ENCODE data around the gene NEK10.
"Not testable (repeated sequence)": the region's sequence is repeated elsewhere in the genome, so short reads cannot be mapped to it uniquely, and the experiment has no call there.

NEK10 gene

GRCh38 chr3:27354161-27354560 lies 15.0 kb downstream of the NEK10 start:
- DNase-seq (ENCODE audit: low spot score) = no peak

GRCh38 chr3:27353221-27353620 lies 16.0 kb downstream of the NEK10 start:
- no peak for DNase-seq (ENCODE audit: low spot score)

DNA sequence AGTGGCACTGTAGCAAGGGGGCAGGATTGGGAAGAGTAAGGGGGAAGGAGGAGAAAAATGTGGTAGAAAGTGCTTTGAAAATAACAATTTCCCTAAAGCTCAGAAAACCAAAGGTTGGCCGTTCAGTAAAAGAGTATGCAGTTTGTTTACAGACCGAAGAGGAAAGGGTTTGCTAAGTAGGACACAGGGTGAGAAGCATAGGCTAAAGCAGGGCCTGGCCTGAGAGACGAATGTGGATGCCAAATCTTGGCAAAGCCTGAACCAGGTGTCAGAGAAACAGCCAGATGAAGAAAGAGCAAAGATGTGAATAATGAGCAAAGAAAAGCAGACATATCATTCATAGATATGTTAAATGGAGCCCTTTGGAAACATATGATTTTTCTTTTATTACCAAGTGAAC lies 17.1 kb downstream of the NEK10 start:
- no peak for DNase-seq (ENCODE audit: low spot score)

DNA sequence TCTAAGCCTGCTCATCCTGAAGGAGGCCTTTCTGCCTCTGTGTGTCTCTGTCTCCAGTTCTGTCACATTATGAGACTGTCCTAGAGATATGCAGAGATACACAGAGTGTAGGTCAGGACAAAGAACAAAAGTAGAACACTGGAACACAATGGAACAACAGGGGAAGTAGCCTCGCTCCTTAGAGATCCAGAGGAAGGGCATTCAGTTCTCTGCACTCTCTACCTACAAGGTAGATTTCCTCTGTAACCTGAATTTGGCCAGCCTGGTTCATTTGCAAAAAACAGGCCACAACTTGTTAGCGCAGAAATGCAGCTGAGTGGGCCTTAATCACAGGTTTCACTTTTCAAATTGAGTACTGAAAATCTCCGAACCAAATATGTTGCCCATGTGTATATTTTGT lies 19.4 kb downstream of the NEK10 start:
- DNase-seq (ENCODE audit: low spot score) = no peak

DNA sequence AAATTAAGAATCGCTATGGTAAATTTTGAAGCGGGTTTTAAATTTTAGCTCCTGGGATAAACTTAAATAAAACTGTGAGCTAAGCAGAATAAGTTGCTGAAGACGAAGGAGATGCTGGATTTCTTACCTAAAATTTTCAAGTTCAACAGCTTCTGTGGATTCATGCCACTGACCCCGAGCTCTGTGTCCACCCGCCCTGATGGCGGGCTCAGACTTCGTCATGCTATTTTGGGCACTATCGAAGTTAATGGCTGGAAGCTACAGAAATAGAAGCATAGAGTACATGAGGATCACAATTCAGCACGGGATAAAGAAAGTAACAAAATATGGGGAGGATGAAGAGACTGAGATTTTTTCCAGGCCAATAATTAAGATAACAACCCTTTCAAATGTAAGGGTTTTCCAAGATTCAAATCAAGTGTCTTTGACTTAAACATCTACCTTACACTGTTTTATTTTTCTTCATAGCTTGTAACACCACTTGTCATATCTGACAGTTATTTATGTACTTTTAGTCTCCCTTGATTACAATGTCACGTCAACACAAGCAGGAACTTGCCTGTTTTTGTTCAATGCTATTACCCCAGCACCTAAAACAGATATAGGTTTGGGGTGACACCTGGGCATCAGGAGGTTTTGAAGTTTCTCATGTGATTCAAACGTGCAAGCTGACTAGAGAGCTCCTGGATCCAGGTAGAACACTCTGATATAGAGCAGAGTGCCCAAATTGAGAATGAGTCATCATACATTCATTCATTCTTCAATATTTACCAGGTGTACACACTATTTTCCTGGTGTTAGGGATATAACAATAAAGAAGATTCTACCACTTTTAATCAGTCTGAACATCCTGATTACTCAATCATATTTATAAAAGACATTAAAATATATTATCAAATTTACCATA lies 23.0 kb downstream of the NEK10 start:
- no peak for DNase-seq (ENCODE audit: low spot score)

DNA sequence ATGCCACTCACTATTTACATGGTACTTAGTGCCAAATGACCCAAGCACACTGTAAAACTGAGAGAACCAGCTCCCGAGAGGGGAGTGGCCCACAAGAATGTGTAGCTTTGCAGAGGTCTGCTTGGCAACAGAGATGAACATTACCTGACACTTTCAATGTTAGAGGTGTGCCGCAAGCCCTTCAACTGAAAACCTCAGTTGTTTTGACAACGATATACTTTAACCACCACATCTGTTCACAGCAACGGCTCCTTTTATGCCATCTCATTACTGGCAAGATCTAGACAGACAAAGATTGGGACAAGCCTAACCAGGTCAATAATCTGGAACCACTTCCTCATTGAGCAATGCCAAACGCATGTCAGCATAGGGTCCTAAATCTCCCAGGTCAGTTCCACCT lies 23.7 kb downstream of the NEK10 start:
- no peak for DNase-seq (ENCODE audit: low spot score)

- DNase-seq (ENCODE audit: low spot score) = no peak
Measured at GRCh38 chr3:27345045-27345444, 24.1 kb downstream of the NEK10 start.

- no peak for DNase-seq (ENCODE audit: low spot score)
Measured at GRCh38 chr3:27344192-27344591, 25.0 kb downstream of the NEK10 start.

GRCh38 chr3:27342267-27342666 lies 26.9 kb downstream of the NEK10 start:
- DNase-seq (ENCODE audit: low spot score) = no peak

- DNase-seq (ENCODE audit: low spot score) = no peak
Measured at GRCh38 chr3:27340534-27340933, 28.6 kb downstream of the NEK10 start.

- DNase-seq (ENCODE audit: low spot score) = no peak
Measured at GRCh38 chr3:27335571-27335970, 33.6 kb downstream of the NEK10 start.

- no peak for DNase-seq (ENCODE audit: low spot score)
Measured at GRCh38 chr3:27333843-27334242, 35.3 kb downstream of the NEK10 start.

GRCh38 chr3:27328982-27329762 lies 40.0 kb downstream of the NEK10 start:
- not testable (repeated sequence) for DNase-seq (ENCODE audit: low spot score)

GRCh38 chr3:27326629-27327545 lies 42.3 kb downstream of the NEK10 start:
- DNase-seq (ENCODE audit: low spot score) = no peak

DNA sequence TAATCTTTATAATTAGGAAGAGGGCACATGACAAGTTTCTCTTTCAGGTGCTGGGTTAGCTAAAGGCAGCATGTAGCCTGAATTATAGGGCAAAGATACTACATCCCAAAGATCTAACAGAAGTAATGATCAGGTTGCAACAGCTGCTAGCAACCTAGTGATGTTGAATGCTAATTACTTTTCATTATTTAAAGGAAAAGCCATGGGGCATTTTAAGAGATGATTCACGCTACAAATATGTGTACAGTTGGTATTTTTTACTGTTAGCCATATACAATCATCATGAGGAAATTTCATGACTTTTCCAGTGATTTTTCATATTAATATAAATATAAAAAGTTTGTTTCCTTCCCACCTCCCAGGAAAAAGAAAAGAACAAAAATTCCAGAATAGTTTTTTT lies 43.0 kb downstream of the NEK10 start:
- DNase-seq (ENCODE audit: low spot score) = no peak

GRCh38 chr3:27325419-27325818 lies 43.8 kb downstream of the NEK10 start:
- DNase-seq (ENCODE audit: low spot score) = no peak

GRCh38 chr3:27324686-27325085 lies 44.5 kb downstream of the NEK10 start:
- DNase-seq (ENCODE audit: low spot score) = no peak

DNA sequence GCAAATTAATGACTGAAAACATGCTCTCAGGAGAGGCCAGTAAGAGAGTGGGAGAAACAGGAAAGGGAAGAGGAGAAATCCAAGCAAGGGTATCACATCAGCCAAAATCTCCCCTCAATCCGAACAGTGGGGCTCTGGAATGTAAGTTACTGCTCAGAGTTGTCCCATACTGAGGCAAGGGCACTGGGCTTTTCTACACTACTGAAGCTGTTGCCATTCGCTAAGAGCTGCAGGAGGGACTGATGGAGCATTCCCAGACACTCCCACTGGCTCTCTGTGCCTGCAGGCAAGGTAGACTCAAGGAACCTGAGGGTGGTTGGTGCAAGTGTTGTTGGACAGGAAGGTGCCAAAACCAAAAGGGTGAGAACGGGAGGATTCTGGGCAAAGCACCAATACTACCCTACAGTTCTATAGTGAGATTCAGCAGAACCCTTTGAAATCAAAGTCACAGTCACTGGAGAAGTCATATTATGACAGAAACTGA lies 46.1 kb downstream of the NEK10 start:
- no peak for DNase-seq (ENCODE audit: low spot score)

- DNase-seq (ENCODE audit: low spot score) = no peak
Measured at GRCh38 chr3:27322634-27323033, 46.5 kb downstream of the NEK10 start.

- no peak for DNase-seq (ENCODE audit: low spot score)
Measured at GRCh38 chr3:27319847-27320526, 49.2 kb downstream of the NEK10 start.

DNA sequence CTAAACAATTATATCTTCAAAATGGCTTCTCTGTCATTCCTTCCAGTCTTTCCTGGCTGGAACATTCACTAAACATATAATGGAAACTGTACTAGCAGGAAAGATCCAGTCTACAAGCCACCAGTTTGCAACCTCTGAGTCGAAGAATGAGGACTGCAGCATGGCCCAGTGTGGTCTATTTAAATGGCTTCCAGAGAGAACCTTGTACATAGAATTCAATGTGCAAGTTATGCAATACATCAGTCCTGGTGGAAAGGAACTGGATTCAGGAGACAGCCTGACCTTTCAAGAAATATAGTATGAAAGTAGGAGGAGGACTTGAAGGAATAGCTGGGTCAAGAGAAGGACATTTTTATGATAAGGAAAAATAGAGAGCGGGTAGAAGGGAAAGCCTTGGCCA lies 49.9 kb downstream of the NEK10 start:
- no peak for DNase-seq (ENCODE audit: low spot score)
